Measurements from ENCODE around the gene DPP9.
"Not testable (repeated sequence)": the region's sequence is repeated elsewhere in the genome, so short reads cannot be mapped to it uniquely, and the experiment has no call there.

The DPP9 gene

GRCh38 chr19:4717966-4718701 is 5.5 kb downstream of the DPP9 start:
- peaks cover 83% of the 10 kb centered on the region for H3K36me3 ChIP-seq (ENCODE audit: control insufficient read depth, low read length)
- H3K4me3 ChIP-seq (ENCODE audit: low read length): no peak overlapping the region
- no peak overlapping the region for H3K4me2 ChIP-seq (ENCODE audit: low read length)
- no peaks in the 10 kb centered on the region for H3F3A ChIP-seq (ENCODE audit: control insufficient read depth, insufficient read depth)
- no peaks in the 10 kb centered on the region for H3K9me3 ChIP-seq (ENCODE audit: control insufficient read depth, insufficient read depth, low read length)
- no peaks in the 10 kb centered on the region for H3K9me2 ChIP-seq (replicated peaks; ENCODE audit: control insufficient read depth, low read length)
- H4K20me1 ChIP-seq (ENCODE audit: control insufficient read depth, insufficient read depth, low read depth, low read length): peaks cover 13% of the 10 kb centered on the region
- no peak overlapping the region for H3K27ac ChIP-seq (ENCODE audit: low read depth, low read length)
- TF ChIP-seq EZH2phosphoT487 (IDR thresholded peaks at IDR 0.05; ENCODE audit: borderline replicate concordance, low read length): no peak
- TF ChIP-seq CTCF (IDR thresholded peaks at IDR 0.05; ENCODE audit: low read depth, low read length, poor library complexity, severe bottlenecking): no peak
- peaks cover 19% of the 10 kb centered on the region for H3K4me1 ChIP-seq (ENCODE audit: control insufficient read depth, low read length)
- peaks cover 32% of the 10 kb centered on the region for H3K79me2 ChIP-seq (ENCODE audit: control insufficient read depth, low read length)
- H3K27me3 ChIP-seq (ENCODE audit: control insufficient read depth, low read length): no peaks in the 10 kb centered on the region

GRCh38 chr19:4717191-4717965 is 6.3 kb downstream of the DPP9 start:
- TF ChIP-seq EZH2phosphoT487 (IDR thresholded peaks at IDR 0.05; ENCODE audit: borderline replicate concordance, low read length) (no peak), CTCF (IDR thresholded peaks at IDR 0.05; ENCODE audit: low read depth, low read length, poor library complexity, severe bottlenecking) (no peak)
- no peaks in the 10 kb centered on the region for H3K27me3 ChIP-seq (ENCODE audit: control insufficient read depth, low read length)
- H3K4me1 ChIP-seq (ENCODE audit: control insufficient read depth, low read length): peaks cover 12% of the 10 kb centered on the region
- no peaks in the 10 kb centered on the region for H3K9me3 ChIP-seq (ENCODE audit: control insufficient read depth, insufficient read depth, low read length)
- H3K4me2 ChIP-seq (ENCODE audit: low read length): no peak overlapping the region
- H3K9me2 ChIP-seq (replicated peaks; ENCODE audit: control insufficient read depth, low read length): no peaks in the 10 kb centered on the region
- peaks cover 25% of the 10 kb centered on the region for H3K79me2 ChIP-seq (ENCODE audit: control insufficient read depth, low read length)
- peaks cover 7% of the 10 kb centered on the region for H4K20me1 ChIP-seq (ENCODE audit: control insufficient read depth, insufficient read depth, low read depth, low read length)
- H3F3A ChIP-seq (ENCODE audit: control insufficient read depth, insufficient read depth): no peaks in the 10 kb centered on the region
- no peak overlapping the region for H3K4me3 ChIP-seq (ENCODE audit: low read length)
- H3K27ac ChIP-seq (ENCODE audit: low read depth, low read length): no peak overlapping the region
- peaks cover 85% of the 10 kb centered on the region for H3K36me3 ChIP-seq (ENCODE audit: control insufficient read depth, low read length)

- no peaks in the 10 kb centered on the region for H3K9me3 ChIP-seq (ENCODE audit: control insufficient read depth, insufficient read depth, low read length)
- H3K4me1 ChIP-seq (ENCODE audit: control insufficient read depth, low read length): no peaks in the 10 kb centered on the region
- no peaks in the 10 kb centered on the region for H3K9me2 ChIP-seq (replicated peaks; ENCODE audit: control insufficient read depth, low read length)
- no peaks in the 10 kb centered on the region for H4K20me1 ChIP-seq (ENCODE audit: control insufficient read depth, insufficient read depth, low read depth, low read length)
- peaks cover 8% of the 10 kb centered on the region for H3K79me2 ChIP-seq (ENCODE audit: control insufficient read depth, low read length)
- H3K4me2 ChIP-seq (ENCODE audit: low read length): no peak overlapping the region
- H3F3A ChIP-seq (ENCODE audit: control insufficient read depth, insufficient read depth): no peaks in the 10 kb centered on the region
- TF ChIP-seq CTCF (IDR thresholded peaks at IDR 0.05; ENCODE audit: low read depth, low read length, poor library complexity, severe bottlenecking) (no peak), EZH2phosphoT487 (IDR thresholded peaks at IDR 0.05; ENCODE audit: borderline replicate concordance, low read length) (no peak)
- no peak overlapping the region for H3K27ac ChIP-seq (ENCODE audit: low read depth, low read length)
- H3K27me3 ChIP-seq (ENCODE audit: control insufficient read depth, low read length): no peaks in the 10 kb centered on the region
- peaks cover 82% of the 10 kb centered on the region for H3K36me3 ChIP-seq (ENCODE audit: control insufficient read depth, low read length)
- no peak overlapping the region for H3K4me3 ChIP-seq (ENCODE audit: low read length)
Measured at GRCh38 chr19:4715529-4716221, 8.0 kb downstream of the DPP9 start.

GRCh38 chr19:4715178-4715528 is 8.5 kb downstream of the DPP9 start:
- H4K20me1 ChIP-seq (ENCODE audit: control insufficient read depth, insufficient read depth, low read depth, low read length); H3K9me3 ChIP-seq (ENCODE audit: control insufficient read depth, insufficient read depth, low read length); H3K27ac ChIP-seq (ENCODE audit: low read depth, low read length); H3K9me2 ChIP-seq (replicated peaks; ENCODE audit: control insufficient read depth, low read length); H3K4me3 ChIP-seq (ENCODE audit: low read length); H3K4me2 ChIP-seq (ENCODE audit: low read length); H3K79me2 ChIP-seq (ENCODE audit: control insufficient read depth, low read length); H3F3A ChIP-seq (ENCODE audit: control insufficient read depth, insufficient read depth); H3K27me3 ChIP-seq (ENCODE audit: control insufficient read depth, low read length); H3K4me1 ChIP-seq (ENCODE audit: control insufficient read depth, low read length): not testable (repeated sequence)
- H3K36me3 ChIP-seq (ENCODE audit: control insufficient read depth, low read length): peaks cover 83% of the 10 kb centered on the region

Data from DOHH2 (cell line).